ENCODE results near the gene AACS. TPM values are rescaled to one million over a fixed set of nuclear protein-coding genes. Genes with fewer than 3 reads are reported as not detected.

The AACS gene
- polyA plus RNA-seq, 3 donors = 4.7 to 7.9 (median 5.1) TPM

GRCh38 chr12:125113263-125113662, 48.0 kb downstream of the AACS start:
- Histone ChIP-seq H3K9ac (ENCODE audit: insufficient read depth, low read length, poor library complexity, severe bottlenecking) (no peak overlapping the region), H3K4me2 (replicated peaks; ENCODE audit: extremely low read depth, low read length, poor library complexity, severe bottlenecking) (no peak overlapping the region), H3K4me1 (ENCODE audit: control insufficient read depth in 1 of 2, insufficient read depth in 2 of 2, low read length in 2 of 2) (no peaks in the 10 kb centered on the region), H3K4me3 (replicated peaks in 1 of 3; ENCODE audit: low read depth in 2 of 3, low read length in 3 of 3) (no peak overlapping the region), H3K36me3 (replicated peaks in 1 of 2; ENCODE audit: control insufficient read depth in 1 of 2, insufficient read depth in 2 of 2, low read length in 2 of 2) (peaks cover 6 to 17% of the 10 kb centered on the region in 2 donors), H2AFZ (ENCODE audit: insufficient read depth, low read depth, low read length, poor library complexity, severe bottlenecking) (no peak overlapping the region), H4K20me1 (ENCODE audit: insufficient read depth, low read length) (no peaks in the 10 kb centered on the region), H3K9me3 (replicated peaks in 1 of 2; ENCODE audit: control insufficient read depth in 1 of 2, insufficient read depth in 1 of 2, low read length in 2 of 2) (no peaks in the 10 kb centered on the region), H3K27ac (ENCODE audit: low read depth in 1 of 2, low read length in 2 of 2) (no peak overlapping the region), H3K79me2 (ENCODE audit: insufficient read depth, low read length) (no peaks in the 10 kb centered on the region), H3K27me3 (ENCODE audit: control insufficient read depth in 2 of 2, insufficient read depth in 2 of 2, low read length in 2 of 2) (no peaks in the 10 kb centered on the region)
- 96% methylated on average over 4 of the region's 8 CpGs for WGBS (ENCODE audit: insufficient coverage)
- Mint-ChIP-seq H3K4me3 (no peak overlapping the region), H3K9me3 (peaks cover 0 to 6% (median 2%) of the 10 kb centered on the region in 7 donors), H3K36me3 (peaks cover 34 to 51% of the 10 kb centered on the region in 2 donors), H3K27ac (peak overlapping the region in 2 of 7 donors; percentile 69 to 70), H3K27me3 (ENCODE audit: low read depth in 3 of 3) (peaks cover 0 to 1% (median 0%) of the 10 kb centered on the region in 3 donors), H3K4me1 (no peaks in the 10 kb centered on the region)
- TF ChIP-seq CTCF (IDR thresholded peaks at IDR 0.05) = no peak
- intact Hi-C loops (cut with micrococcal nuclease) = no loop called here
- DNase-seq = no peak

- Histone ChIP-seq H3K9me3 (replicated peaks in 1 of 2; ENCODE audit: control insufficient read depth in 1 of 2, insufficient read depth in 1 of 2, low read length in 2 of 2) (no peaks in the 10 kb centered on the region), H3K4me2 (replicated peaks; ENCODE audit: extremely low read depth, low read length, poor library complexity, severe bottlenecking) (no peak overlapping the region), H4K20me1 (ENCODE audit: insufficient read depth, low read length) (no peaks in the 10 kb centered on the region), H3K9ac (ENCODE audit: insufficient read depth, low read length, poor library complexity, severe bottlenecking) (no peak overlapping the region), H3K36me3 (replicated peaks in 1 of 2; ENCODE audit: control insufficient read depth in 1 of 2, insufficient read depth in 2 of 2, low read length in 2 of 2) (peaks cover 6 to 21% of the 10 kb centered on the region in 2 donors), H3K27ac (ENCODE audit: low read depth in 1 of 2, low read length in 2 of 2) (no peak overlapping the region), H3K27me3 (ENCODE audit: control insufficient read depth in 2 of 2, insufficient read depth in 2 of 2, low read length in 2 of 2) (no peaks in the 10 kb centered on the region), H2AFZ (ENCODE audit: insufficient read depth, low read depth, low read length, poor library complexity, severe bottlenecking) (no peak overlapping the region), H3K4me3 (replicated peaks in 1 of 3; ENCODE audit: low read depth in 2 of 3, low read length in 3 of 3) (no peak overlapping the region), H3K4me1 (ENCODE audit: control insufficient read depth in 1 of 2, insufficient read depth in 2 of 2, low read length in 2 of 2) (no peaks in the 10 kb centered on the region), H3K79me2 (ENCODE audit: insufficient read depth, low read length) (no peaks in the 10 kb centered on the region)
- no peaks in the 10 kb centered on the region for H3K4me1 Mint-ChIP-seq
- H3K27ac Mint-ChIP-seq = no peak overlapping the region
- H3K9me3 Mint-ChIP-seq = peaks cover 0 to 6% (median 2%) of the 10 kb centered on the region in 7 donors
- TF ChIP-seq CTCF (IDR thresholded peaks at IDR 0.05) = no peak
- H3K27me3 Mint-ChIP-seq (ENCODE audit: low read depth in 3 of 3) = peaks cover 0 to 4% (median 0%) of the 10 kb centered on the region in 3 donors
- DNase-seq = no peak
- H3K36me3 Mint-ChIP-seq = peaks cover 39 to 53% of the 10 kb centered on the region in 2 donors
- no peak overlapping the region for H3K4me3 Mint-ChIP-seq
- 96% methylated on average over 4 of the region's 9 CpGs for WGBS (ENCODE audit: insufficient coverage)
- intact Hi-C loops (cut with micrococcal nuclease) = no loop called here
These were observed 48.6 kb downstream of the AACS start for GRCh38 chr12:125113789-125114188.
